CD4-positive, alpha-beta T cell treated with Interleukin-17A for 1 hour (primary cell): ENCODE measurements around the gene BRDT.

Experiments
- DNase-seq: peaks from one replicate; pipeline ENCODE4 v3.0.0-alpha.2; 2020

BRDT gene

DNA sequence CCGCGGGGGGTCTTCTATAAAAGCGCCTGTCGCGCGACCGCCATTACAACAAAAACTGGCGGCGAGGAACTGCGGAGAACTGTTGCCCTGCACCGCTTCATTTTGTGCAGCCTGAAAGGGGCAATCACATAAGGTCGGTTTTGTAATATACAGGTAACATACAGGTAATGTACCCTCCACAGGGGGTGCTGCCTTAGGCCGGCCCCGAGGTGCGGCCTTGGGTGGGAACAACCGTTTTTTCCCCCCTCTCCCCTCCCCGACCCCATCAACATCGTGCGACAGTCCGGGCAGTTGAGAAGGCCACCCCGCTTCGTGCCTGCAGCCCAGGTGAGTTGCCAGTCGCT is at the start of gene BRDT:
Gene BRDT (plus strand): TSS at position 46 of the 344 bp plus-strand sequence. CDS start 13,354 bp downstream, outside the sequence.
- no peak for DNase-seq

DNA sequence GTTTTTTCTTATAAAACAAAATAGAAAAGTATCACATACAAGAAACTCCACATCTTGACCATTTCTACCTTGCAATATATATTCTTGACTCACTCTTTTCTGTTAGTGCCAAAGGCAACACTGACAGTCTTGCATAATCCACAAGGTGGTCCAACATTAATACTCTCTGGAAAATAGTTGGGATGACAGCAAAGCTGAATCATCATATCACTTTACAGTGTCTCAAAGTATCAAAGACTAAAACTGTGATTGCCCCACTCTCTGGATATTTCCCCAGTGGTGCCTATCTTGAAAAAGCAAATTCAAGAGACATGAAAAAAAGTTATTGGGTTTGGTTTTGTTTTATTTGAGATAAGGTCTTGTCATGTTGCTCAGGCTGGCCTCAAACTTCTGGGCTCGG is 48.6 kb upstream of the BRDT start:
- DNase-seq: no peak

DNA sequence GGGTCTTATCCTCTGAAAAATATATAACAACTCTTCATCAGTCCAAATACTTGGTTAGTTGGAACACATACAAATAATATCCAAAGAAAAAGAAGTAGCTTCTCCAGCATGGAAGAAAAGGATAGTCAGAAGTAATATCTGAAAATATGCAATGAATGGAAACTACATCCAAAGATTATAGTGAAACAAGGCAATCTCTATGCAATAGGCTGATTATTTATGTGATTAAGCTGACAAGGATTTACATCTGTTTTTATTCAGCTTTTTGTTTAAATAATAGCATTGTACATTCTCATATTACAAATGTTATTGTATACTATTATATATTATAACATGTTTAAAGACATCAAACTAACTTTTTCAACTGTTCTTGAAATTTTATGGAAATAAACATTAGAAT is 48.0 kb upstream of the BRDT start:
- DNase-seq: no peak

DNA sequence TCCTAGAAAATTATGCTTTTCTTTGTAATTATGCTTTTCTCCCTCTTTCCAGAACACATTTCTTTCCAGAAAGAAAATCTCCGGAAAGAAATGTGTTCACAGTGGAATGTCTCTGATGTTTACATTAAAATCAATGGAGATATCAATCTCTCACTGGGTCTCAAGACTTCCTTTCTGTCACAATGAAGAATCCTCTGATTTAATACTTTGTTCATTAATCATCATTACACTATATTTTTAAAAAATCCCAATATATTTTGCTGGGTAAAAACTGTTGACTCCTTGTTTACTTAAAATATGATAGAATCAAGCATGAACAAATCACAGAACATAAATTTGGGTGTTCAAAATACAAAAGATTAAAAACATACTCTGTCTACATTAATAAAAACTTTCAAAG is 36.9 kb upstream of the BRDT start:
- no peak for DNase-seq

DNA sequence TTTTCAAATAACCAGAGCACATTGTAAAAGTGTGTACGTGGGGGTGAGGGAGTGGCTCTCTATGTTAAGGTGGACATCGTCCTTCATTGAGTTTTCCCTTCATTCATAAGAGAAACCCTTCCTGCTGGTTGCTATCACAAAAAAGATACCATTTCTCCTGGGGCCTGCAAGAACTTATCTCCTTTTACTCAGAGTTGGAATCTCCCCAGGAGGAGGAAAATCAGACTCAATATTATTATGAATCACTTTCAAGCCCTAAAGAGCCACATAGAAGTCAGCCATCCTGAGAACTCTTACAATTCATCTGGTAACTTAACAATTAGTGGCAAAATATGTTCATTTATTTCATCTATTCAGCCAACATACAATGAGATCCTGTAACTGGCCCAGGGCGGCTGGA is 36.2 kb upstream of the BRDT start:
- no peak for DNase-seq

DNA sequence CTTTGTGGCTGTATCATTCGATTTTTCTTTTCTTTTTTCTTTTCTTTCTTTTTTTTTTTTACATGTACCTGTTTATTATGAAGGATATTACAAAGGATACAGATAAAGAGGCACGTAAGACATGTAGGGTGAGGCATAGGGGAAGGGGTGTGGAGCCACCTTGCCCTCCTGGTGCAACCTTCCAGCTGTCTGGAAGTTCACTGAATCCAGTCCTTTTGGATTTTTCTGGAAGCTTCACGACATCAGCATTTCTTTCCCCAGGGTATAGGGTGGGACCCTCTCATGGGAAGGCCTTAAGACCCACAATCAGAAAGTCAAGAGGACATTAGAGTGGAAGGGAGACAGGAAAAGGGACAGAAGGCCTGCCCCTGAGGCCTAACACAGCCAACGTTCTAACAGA is 33.2 kb upstream of the BRDT start:
- no peak for DNase-seq

DNA sequence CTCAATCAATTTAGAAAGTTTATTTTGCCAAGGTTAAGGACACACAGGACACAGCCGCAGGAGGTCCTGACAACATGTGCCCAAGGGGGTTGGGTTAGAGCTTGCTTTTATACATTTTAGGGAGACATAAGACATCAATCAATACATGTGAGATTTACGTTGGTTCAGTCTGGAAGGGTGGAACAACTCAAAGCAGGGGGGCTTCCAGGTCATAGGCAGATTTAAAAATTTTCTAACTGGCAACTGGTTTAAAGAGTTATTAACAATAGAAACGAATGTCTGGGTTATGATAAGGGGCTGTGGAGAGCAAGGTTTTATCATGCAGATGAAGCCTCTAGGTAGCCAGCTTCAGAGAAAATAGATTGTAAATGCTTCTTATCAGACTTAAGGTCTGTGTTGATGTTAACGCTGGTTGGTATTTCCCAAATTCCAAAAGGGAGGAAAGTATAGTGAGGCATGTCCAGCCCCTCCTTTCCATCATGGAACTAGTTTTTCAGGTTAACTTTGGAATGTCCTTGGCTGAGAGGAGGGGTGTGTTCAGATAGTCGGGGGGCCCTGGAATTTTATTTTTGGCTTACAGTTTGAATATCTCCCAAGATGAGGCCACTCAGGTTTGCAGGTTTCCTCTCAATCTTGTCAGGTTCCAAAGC is 32.3 kb upstream of the BRDT start:
- no peak for DNase-seq

DNA sequence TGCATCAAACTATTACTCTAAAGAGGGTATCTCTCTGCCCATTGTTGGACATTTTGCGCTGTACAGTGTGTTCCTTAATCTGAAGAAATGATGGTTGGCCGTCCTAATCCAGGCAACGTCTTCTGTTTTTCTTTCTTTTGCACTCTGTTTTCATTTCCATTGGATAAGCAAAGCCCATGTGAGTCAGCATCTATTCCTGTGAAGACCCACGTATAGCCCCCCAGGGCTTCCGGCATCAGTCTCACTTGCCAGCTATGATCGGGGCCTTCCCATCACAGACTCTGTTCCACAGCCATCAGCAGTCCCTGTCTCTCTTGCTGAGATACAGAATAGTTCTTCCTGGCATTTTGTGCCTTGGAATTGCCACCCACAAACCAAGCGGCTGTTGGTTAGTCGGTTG is 29.2 kb upstream of the BRDT start:
- DNase-seq: no peak

DNA sequence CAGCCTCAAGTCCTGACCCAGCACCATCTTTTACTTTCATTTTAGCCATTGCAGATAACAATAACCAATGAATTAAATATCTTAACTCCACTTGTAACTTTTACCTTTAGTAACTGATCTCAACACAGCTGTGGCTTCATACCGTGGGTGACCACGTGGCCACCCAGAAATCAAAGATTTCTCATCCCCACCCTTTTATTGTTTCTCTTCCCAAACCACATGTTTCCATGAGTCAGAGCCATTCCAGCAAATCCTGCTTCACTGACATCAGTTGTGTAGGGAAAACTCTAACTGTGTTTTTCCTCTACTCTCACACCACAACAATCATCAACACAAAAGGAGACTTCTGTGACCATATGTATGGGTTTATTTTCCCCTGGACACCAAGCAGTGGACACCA is 25.1 kb upstream of the BRDT start:
- DNase-seq: no peak

DNA sequence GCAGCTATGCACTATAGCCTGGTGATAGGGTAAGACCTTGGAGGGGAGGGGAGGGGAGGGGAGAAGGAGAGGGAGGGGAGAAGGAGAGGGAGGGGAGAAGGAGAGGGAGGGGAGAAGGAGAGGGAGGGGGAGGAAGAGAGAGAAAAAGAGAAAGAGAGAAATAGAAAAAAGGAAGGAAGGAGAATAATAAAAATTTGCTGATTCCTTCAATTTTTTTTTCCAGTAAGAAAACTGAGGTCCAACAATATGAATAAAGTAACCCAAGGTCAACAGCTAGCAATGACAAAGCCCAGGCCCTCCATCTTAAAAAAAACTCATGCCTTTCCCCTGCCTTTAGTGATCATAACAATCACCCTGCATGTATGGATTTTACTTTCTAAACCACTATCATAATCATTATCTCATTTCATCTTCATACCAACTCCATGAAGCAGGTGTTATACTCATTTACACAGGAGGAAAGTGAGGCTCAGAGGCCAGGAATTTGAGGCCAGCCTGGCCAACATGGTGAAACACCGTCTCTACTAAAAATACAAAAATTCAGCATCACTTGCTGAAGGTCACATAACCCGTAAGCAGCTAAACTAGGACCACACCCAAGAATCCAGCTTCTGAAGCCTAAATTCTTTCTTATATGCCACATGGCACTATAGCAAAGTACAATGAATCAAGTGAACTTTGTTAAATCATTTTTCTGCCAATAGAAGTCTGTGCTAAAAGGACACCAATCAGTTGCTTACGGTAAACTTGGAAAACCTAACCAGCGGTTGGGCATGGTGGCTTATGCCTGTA is 23.4 kb upstream of the BRDT start:
- no peak for DNase-seq

DNA sequence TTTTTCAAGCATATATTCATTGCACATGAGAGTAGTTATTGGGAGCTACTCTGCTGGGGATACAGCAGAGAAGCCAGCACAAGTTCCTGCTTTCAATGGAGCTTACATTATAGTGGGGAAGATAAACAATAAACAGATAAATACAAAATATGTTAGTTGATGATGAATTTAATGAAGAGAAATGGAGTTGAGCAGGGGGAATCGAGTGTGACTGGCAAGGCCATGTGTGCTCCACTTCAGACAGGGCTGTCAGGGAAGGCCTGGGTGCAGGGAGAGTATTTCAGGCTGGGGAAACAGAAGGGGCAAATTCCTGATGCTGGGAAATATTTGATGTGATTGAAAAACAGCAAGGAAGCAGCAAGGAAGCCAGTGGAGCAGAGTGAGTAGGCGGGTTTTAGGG is 21.2 kb upstream of the BRDT start:
- DNase-seq: no peak

DNA sequence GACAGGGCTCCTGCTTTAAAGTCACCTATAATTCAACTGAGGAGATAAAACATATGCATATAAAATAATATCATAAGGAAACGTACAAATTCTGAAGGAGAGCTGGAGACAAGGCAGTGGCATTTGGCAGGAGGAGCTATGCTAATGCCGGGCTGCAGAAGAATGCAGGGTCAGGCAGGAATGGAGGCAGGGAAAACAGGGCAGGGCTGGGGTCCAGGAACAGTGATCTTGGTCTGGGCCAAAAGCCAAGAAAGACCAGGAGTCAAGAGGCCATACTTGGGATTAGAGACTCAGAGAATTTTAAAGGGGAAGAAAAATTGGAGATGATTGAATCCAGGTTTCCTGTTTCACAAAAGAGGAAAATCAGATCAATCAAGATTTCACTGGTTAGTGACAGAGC is 20.0 kb upstream of the BRDT start:
- DNase-seq: no peak

DNA sequence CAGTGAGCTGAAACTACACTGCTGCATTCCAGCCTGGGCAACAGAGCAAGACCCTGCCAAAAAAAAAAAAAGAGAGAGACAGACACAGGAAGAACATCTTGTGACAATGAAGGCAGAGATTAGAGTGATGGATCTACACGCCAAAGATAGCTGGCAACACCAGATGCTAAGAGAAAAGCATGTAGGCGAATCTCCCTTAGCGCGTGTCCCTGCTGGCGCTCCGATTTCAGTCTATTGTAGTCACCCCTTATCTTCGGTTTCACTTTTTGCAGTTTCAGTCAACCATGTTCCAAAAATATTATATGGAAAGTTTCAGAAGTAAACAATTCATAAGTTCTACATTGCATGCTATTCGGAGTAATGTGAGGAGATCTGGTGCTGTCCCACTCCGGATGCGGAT is 11.6 kb upstream of the BRDT start:
- DNase-seq: no peak

DNA sequence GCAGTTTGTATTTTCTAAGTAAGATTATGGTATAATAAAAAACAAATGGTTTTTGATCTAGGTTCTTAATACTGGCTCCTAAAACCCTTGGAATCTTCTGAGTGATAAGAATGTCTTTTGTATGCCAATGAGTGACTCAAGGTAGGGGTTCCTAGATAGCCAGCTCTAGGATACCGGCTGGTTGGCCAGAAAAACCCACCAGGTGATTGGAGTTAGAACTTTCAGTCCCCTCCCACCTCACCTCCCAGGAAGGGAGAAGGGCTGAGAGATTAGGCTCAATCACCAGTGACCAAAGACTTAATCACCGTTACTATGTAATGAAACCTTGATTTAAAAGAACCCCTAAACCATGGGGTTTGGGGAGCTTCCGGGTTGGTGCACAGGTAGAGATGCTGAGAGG is 8.7 kb upstream of the BRDT start:
- DNase-seq: no peak

DNA sequence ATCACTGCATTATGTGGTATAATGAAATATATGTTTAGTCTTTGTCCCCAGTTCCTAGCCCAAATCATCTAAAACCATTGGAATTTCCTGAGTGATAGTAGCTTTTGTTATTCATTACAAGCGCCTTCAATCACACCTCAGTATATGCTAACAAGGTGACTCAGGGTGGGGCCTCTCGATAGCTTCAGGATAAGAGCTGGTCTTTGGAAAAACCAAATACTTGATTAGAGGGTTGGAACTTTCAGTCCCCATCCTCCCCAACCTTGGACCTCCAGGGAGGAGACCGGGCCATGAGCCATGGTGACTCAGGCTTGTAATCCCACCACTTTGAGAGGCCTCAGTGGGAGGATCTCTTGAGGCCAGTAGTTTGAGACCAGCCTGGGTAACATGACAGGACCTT is 5.1 kb upstream of the BRDT start:
- DNase-seq: no peak

DNA sequence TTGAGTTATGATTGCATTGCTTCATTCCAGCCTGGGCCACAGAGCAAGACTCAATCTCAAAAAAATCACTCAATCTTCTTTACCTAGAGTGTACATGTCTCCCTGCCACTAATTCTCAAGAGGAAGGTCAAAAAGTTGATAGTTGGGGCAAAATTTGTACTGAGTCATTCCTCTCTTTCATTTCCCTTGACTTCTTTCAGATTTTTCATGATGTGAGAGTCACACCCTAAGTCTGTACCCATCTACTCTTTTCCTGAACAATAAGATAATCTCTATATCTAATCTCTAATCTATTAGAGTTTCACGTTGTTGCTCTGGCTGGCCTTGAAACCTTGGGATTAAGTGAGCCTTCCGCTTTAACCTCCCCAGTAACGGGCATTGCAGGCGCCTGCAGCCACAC is 1.1 kb upstream of the BRDT start:
- DNase-seq: no peak

DNA sequence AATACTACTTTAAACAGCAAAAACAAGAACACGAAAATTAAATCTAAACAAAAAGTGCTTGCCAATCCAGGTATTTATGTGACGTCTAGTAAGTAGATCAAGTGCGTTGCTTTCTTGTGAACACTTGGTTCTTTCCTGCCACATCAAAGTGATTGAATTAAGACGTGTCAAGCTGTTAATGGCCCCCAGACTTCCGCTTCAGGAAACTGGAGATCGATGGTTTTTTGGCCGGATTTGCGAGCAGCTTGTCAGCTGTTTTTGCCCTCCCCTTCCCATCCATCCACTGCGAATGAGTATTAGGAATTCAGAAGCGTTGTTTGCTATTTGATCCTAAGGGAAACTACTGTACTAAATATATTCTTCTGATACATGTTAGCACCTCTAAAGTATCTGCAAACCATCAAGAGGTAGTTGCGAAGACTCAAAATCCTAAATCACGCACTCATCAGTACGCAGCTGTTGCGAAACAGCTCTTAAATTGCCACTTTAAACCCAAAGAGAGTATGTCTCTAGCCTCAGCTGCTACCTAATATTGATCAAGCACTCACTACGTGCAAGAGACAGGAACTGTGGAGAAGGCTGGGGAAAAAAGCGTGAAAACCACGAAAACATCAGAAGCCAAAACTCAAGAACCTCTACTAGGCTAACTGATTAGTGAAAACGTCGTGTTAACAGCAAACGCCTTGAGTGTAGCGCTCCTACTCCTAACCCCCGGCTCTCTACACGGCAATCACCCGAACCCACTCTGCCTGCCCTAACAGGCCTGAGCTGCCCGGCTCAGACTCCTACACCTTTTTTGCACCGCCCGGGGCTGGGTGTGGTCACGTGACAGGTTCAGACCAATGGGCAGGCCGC is 473 bp upstream of the BRDT start:
- peak; percentile 84 for DNase-seq

DNA sequence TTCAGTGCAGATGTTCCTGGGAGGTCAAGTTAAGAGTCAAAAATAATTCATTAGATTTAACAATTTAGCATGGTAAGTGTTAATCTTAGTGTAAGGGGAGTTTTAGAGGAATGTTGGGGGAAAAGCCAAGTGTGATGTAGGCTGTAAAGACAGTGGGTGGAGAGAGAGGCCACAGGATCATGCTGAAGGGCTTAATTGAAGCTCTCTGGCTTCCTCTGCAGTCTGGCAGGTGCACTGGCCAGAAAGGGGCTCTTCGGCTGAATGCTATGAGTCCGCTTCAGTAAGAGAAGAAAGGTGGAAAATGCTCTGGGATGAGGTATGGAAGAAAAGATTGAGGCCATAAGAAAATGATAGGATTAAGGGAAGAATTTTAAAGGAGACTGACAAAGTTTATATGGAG is 3.0 kb downstream of the BRDT start:
- no peak for DNase-seq

DNA sequence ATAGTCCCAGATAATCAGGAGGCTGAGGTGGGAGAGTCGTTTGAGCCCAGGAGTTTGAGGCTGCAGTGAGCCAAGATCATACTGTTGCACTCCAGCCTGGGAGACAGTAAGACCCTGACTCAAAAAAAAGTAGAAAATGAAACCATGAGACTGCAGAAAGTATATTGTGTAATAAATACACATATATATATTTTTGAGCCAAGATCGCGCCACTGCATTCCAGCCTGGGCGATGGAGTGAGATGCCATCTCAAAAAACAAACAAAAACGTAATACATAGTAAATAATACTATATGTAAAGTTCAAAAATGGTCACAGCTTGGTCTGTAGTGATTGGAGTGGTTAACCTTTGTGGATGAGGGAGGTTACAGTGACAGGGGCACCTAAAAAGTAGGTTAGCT is 9.7 kb downstream of the BRDT start:
- DNase-seq: no peak

DNA sequence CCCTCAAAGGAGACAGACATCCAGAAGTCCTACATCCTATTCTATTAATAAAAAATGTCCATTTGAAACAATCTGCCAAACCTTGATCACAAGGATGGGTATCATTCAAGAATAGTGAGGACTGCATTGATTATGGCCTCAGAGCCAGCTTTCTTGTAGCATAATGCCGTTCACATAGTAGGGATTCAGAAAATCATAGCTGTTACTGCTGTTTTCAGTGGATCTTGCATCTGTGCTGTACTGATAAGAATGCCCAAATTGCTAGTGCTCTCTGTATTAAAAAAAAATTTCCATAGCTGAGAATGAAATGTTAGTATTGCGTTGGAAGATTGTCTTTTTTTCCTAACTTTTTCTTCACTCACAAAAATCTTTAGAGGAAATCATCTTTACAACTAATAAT is 19.1 kb downstream of the BRDT start:
- no peak for DNase-seq

DNA sequence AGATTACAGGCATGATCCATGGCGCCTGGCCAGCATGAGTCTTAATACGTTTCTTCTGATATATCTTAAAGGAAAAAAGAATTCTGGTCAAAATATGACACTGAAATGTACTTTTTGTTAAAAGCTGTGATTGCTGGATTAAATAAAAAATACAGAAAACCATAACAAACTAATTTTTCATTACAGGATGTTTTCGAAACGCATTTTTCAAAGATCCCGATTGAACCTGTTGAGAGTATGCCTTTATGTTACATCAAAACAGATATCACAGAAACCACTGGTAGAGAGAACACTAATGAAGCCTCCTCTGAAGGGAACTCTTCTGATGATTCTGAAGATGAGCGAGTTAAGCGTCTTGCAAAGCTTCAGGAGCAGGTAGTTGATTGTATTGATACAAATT is 30.2 kb downstream of the BRDT start:
- DNase-seq: no peak

DNA sequence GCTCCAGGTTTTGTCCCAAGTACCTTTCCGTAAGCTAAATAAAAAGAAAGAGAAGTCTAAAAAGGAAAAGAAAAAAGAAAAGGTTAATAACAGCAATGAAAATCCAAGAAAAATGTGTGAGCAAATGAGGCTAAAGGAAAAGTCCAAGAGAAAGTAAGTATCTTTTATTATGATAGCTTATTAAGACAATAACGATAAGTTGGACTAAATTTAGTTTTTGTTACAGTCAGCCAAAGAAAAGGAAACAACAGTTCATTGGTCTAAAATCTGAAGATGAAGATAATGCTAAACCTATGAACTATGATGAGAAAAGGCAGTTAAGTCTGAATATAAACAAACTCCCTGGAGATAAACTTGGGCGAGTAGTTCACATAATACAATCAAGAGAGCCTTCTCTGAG is 31.5 kb downstream of the BRDT start:
- DNase-seq: no peak

DNA sequence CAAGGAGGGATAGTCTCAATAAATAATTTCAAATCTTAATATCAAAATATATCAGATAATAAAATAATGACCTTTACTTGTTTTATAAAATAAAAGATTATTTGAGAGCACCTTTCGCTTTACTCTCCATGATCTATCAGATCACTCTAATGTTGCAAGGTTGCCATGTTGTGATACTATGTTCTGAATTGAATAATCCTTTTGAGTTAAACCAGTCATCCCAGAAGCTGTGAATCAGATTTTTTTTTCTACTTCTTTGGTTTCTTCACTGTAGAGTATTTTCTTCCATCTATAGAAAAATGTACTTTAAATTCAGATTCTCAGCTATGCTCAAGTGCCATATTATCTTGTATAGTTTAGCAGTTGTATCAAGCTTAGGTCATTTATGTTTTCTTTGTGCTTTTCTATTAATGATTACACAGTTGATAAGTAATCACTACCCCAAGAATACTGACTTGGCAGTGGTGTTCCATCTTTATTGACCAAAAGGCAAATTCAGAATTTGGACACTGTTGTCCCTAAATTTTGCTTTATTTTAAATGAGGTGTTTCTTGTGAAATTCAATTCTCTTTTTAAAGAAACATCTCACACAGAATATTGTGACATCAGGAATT is 32.9 kb downstream of the BRDT start:
- no peak for DNase-seq

DNA sequence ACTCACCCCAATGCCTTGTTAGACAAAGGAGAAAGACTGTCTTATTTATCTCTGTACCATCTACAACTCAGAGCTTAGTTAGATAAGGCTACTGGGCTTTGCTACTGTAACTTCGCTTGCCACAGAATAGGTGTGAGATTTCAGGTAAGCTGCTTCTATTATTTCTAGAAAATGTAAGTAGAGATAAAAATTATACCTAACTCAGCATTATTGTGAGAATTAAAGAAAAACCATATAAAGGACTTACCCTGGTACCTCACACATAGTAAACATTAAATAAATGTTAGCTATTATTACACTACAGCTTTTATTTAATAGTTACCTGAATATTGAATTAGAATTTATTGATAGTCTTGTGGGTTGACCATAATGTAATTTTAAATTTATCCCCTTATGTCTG is 44.1 kb downstream of the BRDT start:
- no peak for DNase-seq
